Ammon's horn (tissue), 1 donor: ENCODE results near the gene QKI.
"Not testable (repeated sequence)": the region's sequence is repeated elsewhere in the genome, so short reads cannot be mapped to it uniquely, and the experiment has no call there.

Experiments used
- DNase-seq: peaks from one replicate; pipeline ENCODE4 v3.0.0-alpha.2; 2016; ENCODE audit warnings: low spot score

QKI gene

DNA sequence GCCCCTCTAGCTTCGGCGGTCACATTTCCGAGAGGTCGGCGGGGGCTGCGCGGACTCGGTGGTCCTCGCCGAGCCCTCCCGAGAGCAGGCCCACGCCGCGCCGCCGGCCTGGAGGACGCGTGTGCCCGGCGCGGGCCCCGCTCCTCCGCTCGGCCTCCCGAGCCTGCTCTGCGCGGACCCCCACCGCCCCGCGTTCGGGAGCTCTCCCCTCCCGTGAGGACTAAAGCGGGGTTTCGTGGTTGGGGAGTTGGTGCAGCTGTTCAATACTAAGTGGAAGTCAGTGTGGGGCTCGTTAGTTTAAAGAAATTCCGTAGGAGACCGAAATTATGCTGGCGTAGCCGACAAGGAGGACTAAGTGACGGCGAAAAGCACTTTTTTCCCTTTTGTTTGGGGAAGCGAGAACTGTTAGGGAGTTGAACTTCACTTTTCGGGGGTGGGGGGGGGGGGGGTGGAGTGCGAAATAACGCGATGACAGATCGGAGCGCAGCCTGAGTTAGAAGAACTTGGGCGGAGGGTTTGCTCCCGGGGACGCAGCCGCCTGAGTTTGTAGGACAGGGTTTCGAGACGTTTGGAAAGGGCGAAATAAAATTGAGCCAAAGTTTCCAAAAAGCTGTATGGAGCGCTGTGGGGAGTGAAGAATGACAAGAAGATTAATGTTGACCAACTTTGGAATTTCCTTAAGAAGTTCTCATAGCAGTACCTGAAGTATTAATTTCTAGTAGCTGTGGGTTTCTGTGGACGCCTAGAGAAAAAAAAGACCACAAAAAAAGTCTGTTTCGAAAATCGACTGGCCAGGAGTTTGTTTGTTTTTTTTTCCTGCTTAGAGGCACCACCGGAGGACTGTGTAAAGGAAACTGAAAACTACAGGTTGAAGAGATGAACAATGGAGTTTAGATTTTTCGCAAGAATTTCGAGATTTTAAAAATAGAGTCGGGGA lies 1.4 kb downstream of the QKI start:
- peak; percentile 36 for DNase-seq

DNA sequence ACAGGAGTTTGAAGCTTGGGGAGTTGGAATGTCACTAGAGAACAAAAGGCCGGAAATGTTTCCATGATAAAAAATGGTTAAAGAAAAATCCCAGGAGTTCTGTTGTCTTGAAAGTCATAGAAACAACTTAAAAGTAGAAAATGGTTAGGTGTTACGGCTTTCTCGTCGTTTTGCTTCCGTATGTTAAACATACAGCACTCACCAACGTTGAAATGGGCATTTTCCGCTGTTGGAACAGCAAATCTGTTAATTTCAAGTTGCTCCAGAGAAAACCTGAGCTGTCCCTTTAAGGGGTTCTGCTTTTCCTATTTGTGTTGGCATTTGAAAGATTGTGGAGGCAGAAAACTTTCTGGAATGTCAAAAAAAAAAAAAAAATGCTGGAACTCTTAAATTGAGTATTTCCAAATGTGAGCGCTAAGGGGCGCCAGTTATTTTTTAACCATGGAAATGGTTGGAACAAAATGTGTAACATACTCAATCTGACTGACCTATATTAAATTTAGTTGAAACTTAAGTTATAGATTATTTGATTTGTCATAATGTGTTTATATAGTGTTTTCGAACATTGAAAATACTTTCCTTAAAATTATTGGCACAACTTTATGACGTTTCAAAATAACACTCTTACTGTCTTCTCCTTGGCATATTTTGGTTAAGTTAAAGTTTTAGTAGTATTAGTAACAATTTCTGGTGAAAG lies 2.2 kb downstream of the QKI start:
- DNase-seq, result peak; percentile 68

DNA sequence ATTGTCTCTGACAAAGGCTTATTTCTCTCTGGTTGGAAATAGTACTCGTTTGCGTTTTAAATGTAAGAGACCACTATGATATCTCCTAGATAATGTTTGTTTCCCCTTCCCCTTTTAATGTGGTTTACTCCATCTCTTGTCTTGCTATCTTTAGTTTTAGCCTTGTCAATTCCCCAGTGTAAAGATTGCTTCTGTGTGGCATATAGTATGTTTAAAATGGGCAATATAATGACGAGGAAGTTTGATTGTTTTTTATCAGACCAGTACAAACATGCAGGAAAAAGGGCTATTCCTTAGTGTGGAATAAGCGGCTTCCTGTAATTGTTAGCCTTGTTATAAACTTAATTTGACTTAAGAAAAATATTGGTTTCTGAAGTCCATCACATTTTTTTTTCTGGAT lies 3.1 kb downstream of the QKI start:
- DNase-seq, result no peak

DNA sequence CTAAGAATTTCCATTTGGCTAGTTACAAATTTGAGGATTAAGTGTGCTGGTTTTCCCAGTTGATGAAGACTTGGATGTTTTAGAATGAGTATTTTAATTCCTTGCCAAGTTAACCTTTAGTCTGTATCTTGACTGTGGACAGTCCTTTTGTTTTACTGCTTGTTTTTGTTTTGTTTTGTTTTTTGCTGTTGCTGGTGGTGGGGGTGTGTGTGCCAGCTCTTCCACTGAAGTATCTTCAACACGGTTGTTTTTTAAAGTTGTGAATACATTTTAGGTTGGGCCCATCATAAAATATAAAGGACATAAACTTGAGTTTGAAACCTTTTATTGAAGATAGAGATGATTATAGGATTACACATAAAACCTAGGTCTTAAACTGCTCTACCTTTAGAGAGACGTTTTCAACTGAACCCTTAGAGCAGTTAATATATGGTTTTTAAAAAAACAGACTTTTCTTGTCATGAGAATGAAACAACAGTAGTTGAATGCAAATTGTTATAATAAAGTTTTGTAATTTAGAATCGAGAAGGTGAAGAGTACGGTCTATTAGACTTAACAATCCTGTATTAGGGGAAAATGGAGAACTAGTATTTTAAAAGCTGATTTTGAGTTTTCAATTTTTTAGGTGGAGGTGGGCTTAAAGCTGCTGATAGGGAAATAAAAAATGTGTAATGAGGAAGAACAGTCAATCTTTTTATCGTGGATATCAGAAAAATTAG lies 4.0 kb downstream of the QKI start:
- DNase-seq, result no peak

DNA sequence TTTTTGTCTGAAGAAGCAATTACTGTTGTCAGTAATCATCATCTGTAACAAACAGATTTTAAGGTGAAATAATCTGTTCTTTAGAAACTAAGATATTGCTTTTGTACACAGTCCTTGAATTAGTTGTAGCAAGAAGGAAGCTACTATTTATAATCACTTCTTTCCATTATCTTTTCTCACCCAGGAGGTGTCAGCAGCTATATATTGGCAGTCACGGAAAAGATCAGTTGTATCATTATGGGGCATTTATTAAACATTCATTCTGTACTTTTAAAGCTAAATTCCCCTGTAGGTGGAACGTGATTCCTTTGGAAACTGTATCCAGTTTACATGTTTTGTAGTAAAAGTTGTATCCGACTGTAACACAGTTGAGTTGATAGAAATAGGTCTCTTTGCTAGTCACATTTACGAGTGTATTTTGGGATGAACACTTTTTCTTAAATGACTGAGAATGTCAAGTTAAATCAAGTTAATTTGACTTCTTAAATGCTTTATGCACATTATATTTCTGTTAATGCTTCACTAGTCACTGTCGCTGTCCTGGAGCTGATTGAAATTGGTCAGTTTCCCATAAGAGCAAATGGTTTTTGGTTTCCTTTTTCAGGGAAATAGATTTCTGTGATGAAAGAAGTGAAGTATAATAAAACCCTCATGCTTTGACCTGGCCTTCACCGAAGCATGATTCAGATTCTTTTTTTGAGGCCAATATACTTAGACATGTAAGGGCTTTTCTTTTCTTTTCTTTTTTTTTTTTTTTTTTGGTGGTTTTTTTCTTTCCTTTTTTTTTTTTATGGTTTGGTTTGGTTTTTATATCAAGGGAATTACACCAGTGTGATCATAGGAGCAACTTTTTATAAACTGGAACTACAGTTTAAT lies 5.1 kb downstream of the QKI start:
- no peak for DNase-seq

DNA sequence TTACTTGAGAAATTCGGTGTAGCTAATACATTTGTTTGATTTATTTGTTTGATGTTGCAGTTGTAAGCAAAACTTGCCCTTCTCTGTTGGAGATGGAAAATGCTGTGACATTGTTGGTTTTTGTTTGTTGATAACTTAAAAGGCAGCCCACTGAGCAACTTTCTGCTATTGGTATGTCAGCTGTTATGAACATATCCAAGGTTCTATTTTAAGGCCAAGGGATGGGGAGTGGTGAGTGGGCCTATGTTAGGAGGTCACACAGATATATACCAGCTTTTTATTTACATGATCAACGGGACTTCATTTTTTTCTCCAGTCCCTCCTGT lies 5.7 kb downstream of the QKI start:
- no peak for DNase-seq

DNA sequence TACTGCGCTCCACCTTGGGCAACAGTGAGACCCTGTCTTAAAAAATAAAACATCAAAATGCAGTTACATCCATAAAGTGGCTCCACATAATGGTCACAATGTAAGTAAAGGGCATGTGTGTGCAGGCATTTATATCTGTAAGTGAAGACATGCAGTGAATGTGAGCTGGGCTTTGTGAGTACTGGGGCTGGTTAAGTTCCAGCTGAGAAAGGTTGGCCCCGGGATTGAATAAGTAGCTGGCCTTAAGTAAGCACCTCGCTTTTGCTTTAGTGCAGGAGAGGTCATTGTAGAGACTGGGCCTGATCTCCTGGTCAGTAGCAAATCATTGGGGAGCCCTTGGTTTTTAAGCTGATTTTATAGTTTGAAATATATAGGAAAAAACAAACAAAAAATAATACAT lies 8.0 kb downstream of the QKI start:
- DNase-seq, result no peak

DNA sequence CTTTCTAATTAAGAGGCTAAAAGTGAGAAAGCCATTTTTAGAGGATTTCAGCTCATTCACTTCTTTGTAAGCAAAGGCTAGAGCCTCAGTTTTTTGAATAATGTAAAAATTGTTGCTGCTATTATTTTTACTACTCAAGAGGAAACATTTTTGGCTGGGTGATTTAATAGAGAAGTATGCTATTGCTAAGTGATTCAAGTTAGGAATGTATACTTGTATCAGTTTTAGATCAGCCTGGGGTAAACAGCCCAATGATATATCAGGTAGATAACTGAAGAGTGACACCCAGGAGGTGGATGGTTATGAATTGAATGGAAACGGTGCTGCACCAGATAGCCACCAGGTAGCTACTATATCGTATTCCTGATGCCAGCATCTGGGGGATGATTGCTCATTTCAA lies 9.2 kb downstream of the QKI start:
- DNase-seq, result no peak

DNA sequence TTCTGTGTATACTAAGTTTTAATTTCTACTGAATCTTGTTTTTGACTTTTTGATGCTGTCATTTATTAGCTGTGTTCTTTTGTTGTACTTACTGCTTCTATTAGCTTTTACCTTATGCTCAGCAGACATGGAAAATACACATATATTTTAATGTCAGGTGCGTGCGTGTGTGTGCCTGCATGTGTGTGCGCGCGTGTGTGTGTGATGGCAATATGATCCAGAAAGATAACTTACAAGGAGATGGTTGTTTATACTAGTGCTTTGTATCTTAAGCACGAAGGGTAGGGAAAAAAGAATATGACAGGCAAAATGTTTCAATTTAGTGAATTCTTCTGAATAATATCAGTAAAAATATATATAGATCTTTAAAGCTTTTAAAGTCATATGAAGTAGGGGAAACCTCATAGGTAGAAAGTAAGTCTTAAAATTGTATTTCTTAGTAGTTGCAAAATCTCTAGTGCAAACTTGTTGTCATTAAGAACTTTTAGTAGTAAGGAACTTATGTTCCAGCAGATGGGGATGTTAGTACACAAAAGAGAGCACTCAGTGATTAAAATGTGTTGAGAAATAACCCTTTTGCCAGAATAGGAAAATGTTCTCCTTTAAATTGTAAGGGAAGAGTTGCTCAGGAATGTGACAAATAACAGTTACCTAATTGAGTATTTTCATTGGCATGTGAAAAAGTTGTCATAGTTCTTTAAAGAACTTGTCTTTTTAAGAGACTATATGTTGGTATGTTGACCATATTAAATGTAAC lies 13.2 kb downstream of the QKI start:
- no peak for DNase-seq

DNA sequence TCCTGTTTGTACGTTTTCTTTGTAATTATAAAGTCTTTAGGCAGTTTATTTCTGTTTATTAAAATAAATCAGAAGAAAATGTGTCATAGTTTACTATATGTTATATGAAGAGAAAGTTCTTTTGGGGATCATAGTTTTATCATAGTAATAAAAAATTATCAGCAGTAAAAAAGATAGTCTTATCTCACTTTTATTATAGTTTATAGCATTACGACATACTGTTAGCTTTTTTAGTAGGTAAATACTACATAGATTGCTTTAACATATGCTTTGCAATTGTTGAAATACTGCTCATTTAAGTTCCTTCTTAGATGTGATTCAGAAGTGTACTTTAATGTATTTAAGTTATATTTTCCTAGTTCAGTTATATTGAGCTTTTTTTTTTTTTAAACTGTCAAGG lies 13.9 kb downstream of the QKI start:
- DNase-seq, result no peak

DNA sequence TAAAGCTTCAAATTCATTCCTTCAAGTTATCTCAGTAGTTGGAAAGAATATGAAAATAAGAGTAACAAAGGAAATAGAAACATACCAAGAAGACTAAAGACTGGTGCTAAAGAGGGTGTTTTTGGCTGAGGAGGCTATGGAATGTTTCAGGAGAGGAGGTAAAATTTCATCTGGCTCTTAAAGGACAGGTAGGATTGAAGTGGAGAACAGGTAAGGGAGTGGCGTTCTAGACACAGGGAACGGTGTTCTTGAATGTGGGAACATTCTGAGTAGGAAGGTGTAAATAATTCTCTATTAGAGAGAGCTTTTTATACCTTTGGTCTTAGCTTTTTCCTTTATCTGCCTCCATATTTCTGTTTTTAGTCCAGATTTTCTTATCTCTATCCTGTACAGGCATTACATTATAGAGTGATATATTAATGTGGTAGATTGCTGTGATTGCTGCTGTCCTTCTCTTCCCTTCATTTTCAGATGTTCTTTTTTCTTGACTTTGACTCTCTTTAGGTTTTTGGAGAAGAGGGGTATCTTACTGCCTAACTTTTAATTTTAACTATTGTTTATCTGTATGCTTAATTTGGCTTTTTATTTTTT lies 15.4 kb downstream of the QKI start:
- DNase-seq, result no peak

DNA sequence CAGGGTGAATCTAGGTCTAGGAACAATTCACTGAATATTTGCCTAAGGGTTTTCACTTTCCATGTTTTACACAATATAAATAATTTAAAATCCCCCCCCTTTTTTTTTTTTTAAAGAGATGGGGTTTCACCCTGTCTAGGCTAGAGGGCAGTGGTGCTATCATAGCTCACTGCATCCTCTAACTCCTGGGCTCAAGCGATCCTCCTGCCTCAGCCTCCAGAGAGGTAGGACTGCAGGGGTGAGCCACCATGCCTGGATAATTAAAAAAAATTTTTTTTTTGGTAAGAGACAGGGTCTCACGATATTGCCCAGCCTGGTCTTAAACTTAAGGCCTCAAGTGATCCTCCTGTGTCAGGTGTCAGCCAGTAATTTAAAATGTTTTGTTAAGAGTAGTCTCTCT lies 17.8 kb downstream of the QKI start:
- no peak for DNase-seq

DNA sequence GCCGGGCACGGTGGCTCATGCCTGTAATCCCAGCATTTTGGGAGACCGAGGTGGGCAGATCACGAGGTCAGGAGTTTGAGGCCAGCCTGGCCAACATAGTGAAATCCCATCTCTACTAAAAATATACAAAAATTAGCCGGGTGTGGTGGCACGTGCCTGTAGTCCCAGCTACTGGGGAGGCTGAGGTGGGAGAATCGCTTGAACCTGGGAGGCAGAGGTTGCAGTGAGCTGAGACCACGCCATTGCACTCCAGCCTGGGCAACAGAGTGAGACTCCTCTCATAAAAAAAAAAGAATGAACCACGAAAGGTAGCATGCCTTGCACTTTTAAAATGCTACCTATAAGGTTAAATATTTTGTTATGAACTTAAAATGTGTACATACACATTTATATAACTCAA lies 19.0 kb downstream of the QKI start:
- DNase-seq, result not testable (repeated sequence)

DNA sequence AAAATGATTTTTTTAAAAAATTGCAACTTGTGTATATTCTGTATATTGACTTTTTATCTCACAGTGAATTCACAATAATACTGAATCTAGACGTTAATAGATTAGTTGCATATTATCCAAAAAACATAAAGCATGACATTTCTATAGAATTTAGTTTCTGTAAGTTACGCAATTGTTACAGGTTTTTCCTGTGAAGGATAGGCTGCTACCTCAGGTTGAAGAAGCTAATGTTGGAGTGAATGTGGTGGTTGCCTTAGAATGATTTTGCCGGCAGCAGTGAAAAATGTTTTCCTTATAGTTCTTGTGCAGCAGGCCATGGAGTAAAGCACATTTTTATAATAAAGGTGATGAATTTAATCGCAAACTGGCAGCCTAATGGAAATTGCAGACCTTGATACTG lies 20.5 kb downstream of the QKI start:
- no peak for DNase-seq

DNA sequence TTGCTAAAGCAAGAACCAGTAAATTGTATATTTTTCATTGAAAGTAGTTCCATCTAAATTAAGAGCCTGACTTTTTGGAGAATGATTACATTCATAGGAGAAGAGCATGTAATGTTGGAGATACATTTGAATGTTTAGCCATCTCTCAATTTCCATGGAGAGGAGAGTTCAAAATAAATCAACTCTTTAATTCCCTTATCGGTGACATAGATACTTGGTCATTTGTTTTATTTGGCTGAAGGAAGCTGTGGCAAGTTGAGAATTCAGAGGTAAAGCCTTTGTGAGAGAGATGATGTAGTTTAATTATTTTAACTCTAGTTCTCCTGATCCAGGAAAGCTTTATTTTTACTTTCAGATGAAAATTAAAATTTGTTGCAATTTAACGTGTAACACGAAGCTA lies 22.3 kb downstream of the QKI start:
- no peak for DNase-seq

DNA sequence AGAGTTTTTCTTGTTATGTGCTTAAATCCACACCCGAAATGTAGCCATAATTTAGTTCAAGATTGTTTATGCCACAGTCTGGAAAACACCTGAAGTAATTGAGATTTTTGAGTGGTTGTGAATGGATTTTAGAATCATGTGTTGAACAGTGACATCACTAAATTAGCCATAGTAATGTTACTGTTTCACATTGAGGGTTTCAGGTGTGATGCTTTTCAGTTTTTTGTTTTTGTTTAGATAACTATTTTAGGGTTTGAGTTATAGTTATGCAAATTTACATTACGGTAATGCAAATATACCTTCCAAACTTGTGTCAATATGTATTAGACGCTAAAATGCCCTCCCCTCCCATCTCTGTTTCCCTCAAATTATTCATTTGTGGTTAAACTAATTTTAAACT lies 22.9 kb downstream of the QKI start:
- DNase-seq, result no peak

DNA sequence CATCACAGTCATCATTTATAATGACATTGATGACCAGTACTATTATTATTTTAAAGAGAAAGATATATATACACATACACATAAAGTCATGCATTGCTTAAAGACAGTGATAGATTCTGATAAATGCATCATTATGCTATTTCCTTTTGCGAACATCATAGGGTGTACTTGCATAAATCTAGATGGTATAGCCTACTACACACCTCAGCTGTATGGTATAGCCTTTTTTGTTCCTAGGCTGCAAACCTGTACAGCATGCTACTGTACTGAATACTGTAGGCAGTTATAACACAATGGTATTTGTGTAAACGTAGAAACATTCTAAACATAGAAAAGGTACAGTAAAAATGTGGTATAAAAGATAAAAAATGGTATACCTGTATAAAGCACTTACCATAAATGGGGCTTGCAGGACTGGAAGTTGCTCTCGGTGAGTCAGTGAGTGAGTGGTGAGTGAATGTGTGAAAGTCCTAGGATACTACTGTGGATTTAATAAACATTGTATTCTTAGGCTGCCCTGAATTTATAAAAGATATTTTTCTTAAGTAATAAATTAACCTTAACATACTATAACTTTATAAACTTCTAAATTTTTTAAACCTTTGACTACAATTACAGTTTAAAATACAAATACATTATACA lies 23.9 kb downstream of the QKI start:
- DNase-seq, result no peak

DNA sequence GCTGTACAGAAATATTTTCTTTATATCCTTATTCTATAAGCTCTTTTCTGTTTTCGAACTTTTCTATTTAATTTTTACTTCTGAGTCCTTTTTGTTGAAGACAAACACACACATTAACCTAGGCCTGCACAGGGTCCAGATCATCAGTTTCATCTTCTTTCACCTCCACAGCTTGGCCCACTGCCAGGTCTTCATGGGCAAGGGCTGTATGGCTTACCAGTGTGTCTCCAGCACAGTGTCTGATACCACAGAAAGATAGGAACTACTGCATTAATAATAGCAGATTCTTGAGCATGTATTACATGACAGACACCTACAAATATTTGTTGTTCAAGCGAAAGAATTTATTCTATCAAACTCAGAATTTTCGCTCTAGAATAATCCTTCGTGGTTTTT lies 24.4 kb downstream of the QKI start:
- no peak for DNase-seq

DNA sequence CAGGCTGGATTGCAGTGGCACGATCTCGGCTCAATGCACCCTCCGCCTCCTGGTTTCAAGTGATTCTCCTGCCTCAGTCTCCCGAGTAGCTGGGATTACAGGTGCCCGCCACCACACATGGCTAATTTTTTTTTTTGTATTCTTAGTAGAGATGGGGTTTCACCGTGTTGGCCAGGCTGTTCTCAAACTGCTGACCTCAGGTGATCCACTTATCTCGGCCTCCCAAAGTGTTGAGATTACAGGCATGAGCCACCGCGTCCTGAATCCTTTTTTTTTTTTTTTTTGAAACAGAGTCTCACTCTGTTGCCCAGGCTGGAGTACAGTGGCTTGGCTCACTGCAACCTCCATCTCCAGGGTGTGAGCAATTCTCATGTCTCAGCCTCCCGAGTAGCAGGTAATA lies 24.9 kb downstream of the QKI start:
- DNase-seq, result not testable (repeated sequence)

DNA sequence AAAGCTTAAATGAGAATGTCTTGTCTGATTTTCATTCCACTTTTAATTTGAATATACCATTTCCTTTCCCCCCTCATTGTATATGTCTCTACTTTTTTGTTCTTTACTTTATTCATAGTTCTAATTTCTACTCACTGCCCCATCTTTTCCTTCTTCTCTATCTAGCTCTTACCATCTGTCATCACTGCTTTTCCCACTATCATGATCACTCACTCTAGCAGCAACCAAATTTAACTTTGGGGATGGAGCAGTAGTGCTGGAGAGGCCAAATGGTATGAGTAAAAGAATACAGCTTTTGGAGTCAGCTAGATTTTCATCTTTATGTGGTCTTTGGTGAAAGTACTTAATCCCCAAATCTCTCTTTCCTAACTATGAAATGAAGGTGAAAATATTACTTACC lies 25.5 kb downstream of the QKI start:
- no peak for DNase-seq
